GM12891 (cell line): ENCODE data around the gene ITGB2.

Experiments
- PAX5 ChIP-seq: IDR thresholded peaks from 2 replicates; pipeline ENCODE4 v1.6.1; 2011; ENCODE audit warnings: low read length, moderate library complexity, mild to moderate bottlenecking; ENCODE audit not compliant: insufficient read depth, severe bottlenecking
- POLR2A ChIP-seq: IDR thresholded peaks from 2 replicates; pipeline ENCODE4 v1.6.1; 2011; ENCODE audit warnings: low read depth, low read length, control low read depth
- POLR2AphosphoS5 ChIP-seq: IDR thresholded peaks from 2 replicates; pipeline ENCODE4 v1.6.1; 2011; ENCODE audit warnings: low read depth, low read length, control low read depth
- POU2F2 ChIP-seq: IDR thresholded peaks from 2 replicates; pipeline ENCODE4 v1.6.1; 2011; ENCODE audit warnings: low read depth, mild to moderate bottlenecking, control low read depth, low read length, moderate library complexity
- TAF1 ChIP-seq: IDR thresholded peaks from 2 replicates; pipeline ENCODE4 v1.6.1; 2011; ENCODE audit warnings: low read depth, low read length, control low read depth

- no peak for TF ChIP-seq POLR2A
- TF ChIP-seq TAF1, result no peak
- no peak for TF ChIP-seq POLR2AphosphoS5
- TF ChIP-seq POU2F2, result no peak
- no peak for TF ChIP-seq PAX5
Observed at GRCh38 chr21:44888581-44889550, 31.8 kb downstream of the ITGB2 start.
